Activated naive CD4-positive, alpha-beta T cell treated with anti-CD3 and anti-CD28 coated beads, Interleukin-2, amount 50 U/mL, for 16 hours (primary cell): Measurements from ENCODE around the gene MMP21.

ENCODE experiments used
- DNase-seq: peaks from one replicate; pipeline ENCODE4 v3.0.0-alpha.2; 2020

Gene MMP21

GRCh38 chr10:125761961-125762360 is 13.7 kb downstream of the MMP21 start:
- DNase-seq: no peak

GRCh38 chr10:125757742-125758141 is 17.9 kb downstream of the MMP21 start:
- no peak for DNase-seq

GRCh38 chr10:125756853-125757487 is 18.7 kb downstream of the MMP21 start:
- no peak for DNase-seq

GRCh38 chr10:125756196-125756595 is 19.4 kb downstream of the MMP21 start:
- DNase-seq: no peak

DNA sequence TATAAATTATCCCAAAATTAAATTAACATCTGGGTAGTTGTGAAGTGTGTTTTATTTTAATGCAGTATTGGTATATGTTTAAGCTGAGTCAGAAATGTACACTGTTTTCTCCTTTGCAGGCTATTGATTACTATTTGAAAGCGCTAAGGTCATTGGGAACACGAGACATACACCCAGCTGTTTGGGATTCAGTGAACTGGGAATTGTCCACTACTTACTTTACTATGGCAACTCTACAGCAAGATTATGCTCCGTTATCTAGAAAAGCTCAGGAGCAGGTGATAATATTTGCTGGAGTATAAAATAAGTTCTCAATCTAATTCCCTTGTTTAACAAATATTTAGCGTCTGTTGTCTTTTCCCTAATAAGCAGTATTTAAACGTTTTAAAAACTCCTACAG is 28.2 kb downstream of the MMP21 start:
- DNase-seq: no peak

GRCh38 chr10:125744909-125745308 is 30.7 kb downstream of the MMP21 start:
- DNase-seq: no peak

GRCh38 chr10:125742465-125742864 is 33.2 kb downstream of the MMP21 start:
- DNase-seq: no peak

GRCh38 chr10:125739994-125740679 is 35.5 kb downstream of the MMP21 start:
- DNase-seq: no peak

- no peak for DNase-seq
Measured at GRCh38 chr10:125738206-125738605, 37.4 kb downstream of the MMP21 start.

- DNase-seq: no peak
Measured at GRCh38 chr10:125734823-125735222, 40.8 kb downstream of the MMP21 start.

GRCh38 chr10:125734148-125734547 is 41.5 kb downstream of the MMP21 start:
- no peak for DNase-seq

GRCh38 chr10:125727436-125727835 is 48.2 kb downstream of the MMP21 start:
- no peak for DNase-seq

GRCh38 chr10:125726914-125727313 is 48.7 kb downstream of the MMP21 start:
- DNase-seq: no peak

- DNase-seq: no peak
Measured at GRCh38 chr10:125722811-125723210, 52.8 kb downstream of the MMP21 start.

DNA sequence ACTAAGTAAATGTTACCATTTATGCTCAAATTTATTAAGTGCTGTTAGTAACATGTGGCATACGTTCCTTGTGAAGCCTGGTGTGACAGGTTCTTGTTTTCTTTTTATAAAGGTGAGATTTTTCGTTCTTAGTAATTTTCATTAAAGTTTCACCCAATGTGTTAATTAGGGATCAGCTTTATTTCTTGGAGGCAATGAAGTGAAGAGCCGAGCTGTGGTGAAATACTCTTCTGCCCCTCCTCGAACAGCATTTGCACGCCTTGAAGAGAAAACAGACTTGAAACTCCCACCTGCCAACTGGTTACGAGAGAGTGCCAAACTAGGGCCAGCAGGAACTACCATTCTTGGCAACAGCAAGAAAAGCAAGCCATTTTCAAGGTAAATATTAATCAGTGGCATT is 54.6 kb downstream of the MMP21 start:
- DNase-seq: no peak

- no peak for DNase-seq
Measured at GRCh38 chr10:125720002-125720382, 55.6 kb downstream of the MMP21 start.

- peak; percentile 99 for DNase-seq
Measured at GRCh38 chr10:125719173-125720001, 56.2 kb downstream of the MMP21 start, which contains the start of gene EDRF1. Gene EDRF1, plus strand, starts transcription at chr10:125719709. Its CDS starts 99 bp downstream, at chr10:125719808.
